Measurements from ENCODE around the gene C10orf95. TPM values are rescaled to one million over a fixed set of nuclear protein-coding genes. Genes with fewer than 3 reads are reported as not detected.

C10orf95 gene
- total RNA-seq, 2 experiments from 2014 or later = 0.33 TPM; not detected in 1

- peak; percentile 91 for DNase-seq
- H3K27ac Mint-ChIP-seq = peak overlapping the region; percentile 92
- H3K4me1 Mint-ChIP-seq = peaks cover 46% of the 10 kb centered on the region
- no peaks in the 10 kb centered on the region for H3K27me3 Mint-ChIP-seq
- H3K36me3 Mint-ChIP-seq (ENCODE audit: low read depth) = peaks cover 15% of the 10 kb centered on the region
- ChIA-PET POLR2A (interaction anchor here (0.6 to 6.3 kb wide), 22 partner anchors 8 to 743 kb away, joined by 3 to 79 read pairs (median 5); partner anchors contain the start of genes ACTR1A, CUEDC2, ELOVL3 and FBXL15), CTCF (interaction anchor here (0.7 to 4.2 kb wide), 13 partner anchors 9 to 908 kb away, joined by 3 to 22 read pairs (median 6); partner anchors contain the start of genes ACTR1A, CUEDC2 and FBXL15)
- peak overlapping the region; percentile 95 for H3K4me3 Mint-ChIP-seq
- H3K9me3 Mint-ChIP-seq = no peaks in the 10 kb centered on the region
Measured at GRCh38 chr10:102449321-102450123, 1.8 kb downstream of the C10orf95 start.

- Mint-ChIP-seq H3K9me3 (no peaks in the 10 kb centered on the region), H3K4me3 (no peak overlapping the region), H3K36me3 (ENCODE audit: low read depth) (peaks cover 7% of the 10 kb centered on the region), H3K27ac (no peak overlapping the region), H3K4me1 (peaks cover 22% of the 10 kb centered on the region), H3K27me3 (no peaks in the 10 kb centered on the region)
- ChIA-PET CTCF (no interaction called here), POLR2A (interaction anchor here (2.1 kb wide), 1 partner anchor 9 kb away, joined by 5 read pairs; no protein-coding TSS in a partner anchor)
- DNase-seq = no peak
Measured at GRCh38 chr10:102444851-102445250, 6.5 kb downstream of the C10orf95 start.

- peaks cover 49% of the 10 kb centered on the region for H3K4me1 Mint-ChIP-seq
- ChIA-PET CTCF (interaction anchor here (0.7 kb wide), 1 partner anchor 39 kb away, joined by 3 read pairs; no protein-coding TSS in a partner anchor), POLR2A (no interaction called here)
- H3K27ac Mint-ChIP-seq = no peak overlapping the region
- no peak for DNase-seq
- H3K36me3 Mint-ChIP-seq (ENCODE audit: low read depth) = peaks cover 22% of the 10 kb centered on the region
- H3K27me3 Mint-ChIP-seq = no peaks in the 10 kb centered on the region
- H3K4me3 Mint-ChIP-seq = no peak overlapping the region
- H3K9me3 Mint-ChIP-seq = no peaks in the 10 kb centered on the region
Measured at GRCh38 chr10:102438374-102438773, 13.0 kb downstream of the C10orf95 start.

GRCh38 chr10:102437515-102437914 is 13.8 kb downstream of the C10orf95 start:
- H3K4me3 Mint-ChIP-seq = peak overlapping the region; percentile 90
- H3K4me1 Mint-ChIP-seq = peaks cover 56% of the 10 kb centered on the region
- H3K36me3 Mint-ChIP-seq (ENCODE audit: low read depth) = peaks cover 22% of the 10 kb centered on the region
- no peaks in the 10 kb centered on the region for H3K27me3 Mint-ChIP-seq
- ChIA-PET POLR2A (interaction anchor here (3.3 to 3.5 kb wide), 2 partner anchors 13 to 16 kb away, joined by 36 to 70 read pairs; partner anchors contain the start of genes C10orf95 and FBXL15), CTCF (interaction anchor here (0.7 to 1.7 kb wide), 4 partner anchors 14 to 73 kb away, joined by 3 to 14 read pairs (median 6); partner anchors contain the start of gene C10orf95)
- DNase-seq = no peak
- no peaks in the 10 kb centered on the region for H3K9me3 Mint-ChIP-seq
- peak overlapping the region; percentile 37 for H3K27ac Mint-ChIP-seq

- Mint-ChIP-seq H3K4me1 (peaks cover 62% of the 10 kb centered on the region), H3K36me3 (ENCODE audit: low read depth) (peaks cover 20% of the 10 kb centered on the region), H3K4me3 (peak overlapping the region; percentile 90), H3K9me3 (no peaks in the 10 kb centered on the region), H3K27me3 (no peaks in the 10 kb centered on the region), H3K27ac (peak overlapping the region; percentile 82)
- CTCF ChIA-PET = interaction anchor here (0.8 to 1.9 kb wide), 5 partner anchors 13 to 147 kb away, joined by 3 to 14 read pairs (median 7); partner anchors contain the start of gene C10orf95
- POLR2A ChIA-PET = interaction anchor here (1.0 to 3.5 kb wide), 13 partner anchors 8 to 206 kb away, joined by 3 to 70 read pairs (median 5); partner anchors contain the start of genes C10orf95, FBXL15 and NFKB2
- no peak for DNase-seq
Measured at GRCh38 chr10:102436312-102436711, 15.0 kb downstream of the C10orf95 start.

GRCh38 chr10:102435529-102436233 is 15.7 kb downstream of the C10orf95 start:
- Mint-ChIP-seq H3K9me3 (no peaks in the 10 kb centered on the region), H3K4me1 (peaks cover 63% of the 10 kb centered on the region), H3K4me3 (peak overlapping the region; percentile 90), H3K36me3 (ENCODE audit: low read depth) (peaks cover 20% of the 10 kb centered on the region), H3K27ac (peak overlapping the region; percentile 82), H3K27me3 (no peaks in the 10 kb centered on the region)
- peak; percentile 76 for DNase-seq
- CTCF ChIA-PET = interaction anchor here (0.5 to 1.9 kb wide), 10 partner anchors 13 to 228 kb away, joined by 3 to 14 read pairs (median 4); partner anchors contain the start of genes C10orf95 and SUFU
- POLR2A ChIA-PET = interaction anchor here (1.0 to 3.5 kb wide), 15 partner anchors 9 to 206 kb away, joined by 3 to 70 read pairs (median 4); partner anchors contain the start of genes C10orf95, FBXL15, NFKB2 and SUFU

- Mint-ChIP-seq H3K4me1 (peaks cover 64% of the 10 kb centered on the region), H3K4me3 (peak overlapping the region; percentile 90), H3K9me3 (no peaks in the 10 kb centered on the region), H3K27me3 (no peaks in the 10 kb centered on the region), H3K27ac (peak overlapping the region; percentile 82), H3K36me3 (ENCODE audit: low read depth) (peaks cover 23% of the 10 kb centered on the region)
- no peak for DNase-seq
- POLR2A ChIA-PET = interaction anchor here (0.5 to 3.5 kb wide), 9 partner anchors 10 to 972 kb away, joined by 3 to 70 read pairs (median 5); partner anchors contain the start of genes C10orf95, FBXL15 and SUFU
- CTCF ChIA-PET = interaction anchor here (0.5 to 1.9 kb wide), 9 partner anchors 9 to 228 kb away, joined by 3 to 9 read pairs (median 3); partner anchors contain the start of gene SUFU
Measured at GRCh38 chr10:102435133-102435497, 16.2 kb downstream of the C10orf95 start.

GRCh38 chr10:102434394-102435132 is 16.8 kb downstream of the C10orf95 start:
- H3K36me3 Mint-ChIP-seq (ENCODE audit: low read depth) = peaks cover 23% of the 10 kb centered on the region
- no peak for DNase-seq
- H3K27me3 Mint-ChIP-seq = no peaks in the 10 kb centered on the region
- peaks cover 64% of the 10 kb centered on the region for H3K4me1 Mint-ChIP-seq
- H3K27ac Mint-ChIP-seq = peak overlapping the region; percentile 82
- CTCF ChIA-PET = interaction anchor here (0.6 to 3.8 kb wide), 10 partner anchors 8 to 204 kb away, joined by 3 to 40 read pairs (median 4); partner anchors contain the start of genes FBXL15 and SUFU
- H3K4me3 Mint-ChIP-seq = peak overlapping the region; percentile 90
- H3K9me3 Mint-ChIP-seq = no peaks in the 10 kb centered on the region
- POLR2A ChIA-PET = interaction anchor here (0.5 to 4.7 kb wide), 10 partner anchors 10 to 973 kb away, joined by 3 to 80 read pairs (median 4); partner anchors contain the start of genes C10orf95, FBXL15 and SUFU

GRCh38 chr10:102433619-102434046 is 17.7 kb downstream of the C10orf95 start:
- Mint-ChIP-seq H3K4me3 (peak overlapping the region; percentile 88), H3K4me1 (peaks cover 64% of the 10 kb centered on the region), H3K27me3 (no peaks in the 10 kb centered on the region), H3K36me3 (ENCODE audit: low read depth) (peaks cover 21% of the 10 kb centered on the region), H3K9me3 (no peaks in the 10 kb centered on the region), H3K27ac (peak overlapping the region; percentile 82)
- DNase-seq = no peak
- POLR2A ChIA-PET = interaction anchor here (0.7 to 4.7 kb wide), 7 partner anchors 12 to 281 kb away, joined by 3 to 80 read pairs (median 14); partner anchors contain the start of genes C10orf95, FBXL15, NFKB2 and SFXN2
- CTCF ChIA-PET = interaction anchor here (0.7 to 3.8 kb wide), 8 partner anchors 9 to 202 kb away, joined by 3 to 40 read pairs (median 6); partner anchors contain the start of genes ACTR1A, C10orf95 and FBXL15

- Mint-ChIP-seq H3K36me3 (ENCODE audit: low read depth) (peaks cover 10% of the 10 kb centered on the region), H3K27ac (peak within 1 kb of the TSS; percentile 82), H3K4me1 (peaks cover 55% of the 10 kb centered on the region), H3K4me3 (peak within 1 kb of the TSS; percentile 88), H3K9me3 (no peaks in the 10 kb centered on the region), H3K27me3 (no peaks in the 10 kb centered on the region)
- ChIA-PET POLR2A (interaction anchor here (0.7 to 4.7 kb wide), 12 partner anchors 10 to 614 kb away, joined by 3 to 80 read pairs (median 6); partner anchors contain the start of genes ACTR1A, C10orf95, FBXL15 and NFKB2), CTCF (interaction anchor here (0.6 to 3.8 kb wide), 15 partner anchors 8 to 263 kb away, joined by 3 to 40 read pairs (median 5); partner anchors contain the start of genes ACTR1A, C10orf95, FBXL15 and GBF1)
- peak; percentile 98 for DNase-seq
Measured at GRCh38 chr10:102432162-102432950, 19.0 kb downstream of the C10orf95 start, which contains the start of gene CUEDC2. Gene CUEDC2 (minus strand): TSS chr10:102432574. CDS start chr10:102425188, 7,386 bp downstream.
